AG08396 (cell line): ENCODE measurements around the gene PIK3R6.
"Not testable (repeated sequence)": the region's sequence is repeated elsewhere in the genome, so short reads cannot be mapped to it uniquely, and the experiment has no call there.

Source experiments
- DNase-seq: peaks from one replicate; pipeline ENCODE4 v3.0.0; 2012; ENCODE audit warnings: low spot score, mixed read lengths

Gene PIK3R6

DNA sequence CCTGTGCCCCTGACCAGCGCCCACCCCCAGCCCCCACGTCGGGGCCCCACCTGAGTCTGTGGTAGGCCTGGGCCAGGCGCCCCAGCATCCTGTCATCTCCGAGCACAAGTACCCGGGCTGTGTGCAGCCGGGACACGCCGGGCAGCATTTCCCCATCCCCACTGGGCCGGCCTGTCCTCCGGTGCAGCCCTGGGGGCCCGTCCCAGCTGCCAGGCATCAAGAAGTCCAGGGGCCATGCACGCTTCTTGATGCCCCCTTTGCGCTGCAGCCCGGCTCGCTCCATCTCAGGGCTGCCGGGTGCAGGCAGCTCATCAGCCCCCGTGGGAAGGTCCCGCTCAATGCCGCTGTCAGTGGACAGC, 39.0 kb downstream of the PIK3R6 start:
- DNase-seq, result no peak

GRCh38 chr17:8826808-8827435, 40.6 kb downstream of the PIK3R6 start:
- DNase-seq, result no peak

- DNase-seq, result no peak
Measured at GRCh38 chr17:8825802-8826201, 41.7 kb downstream of the PIK3R6 start.

- DNase-seq, result no peak
Measured at GRCh38 chr17:8823279-8823678, 44.2 kb downstream of the PIK3R6 start.

DNA sequence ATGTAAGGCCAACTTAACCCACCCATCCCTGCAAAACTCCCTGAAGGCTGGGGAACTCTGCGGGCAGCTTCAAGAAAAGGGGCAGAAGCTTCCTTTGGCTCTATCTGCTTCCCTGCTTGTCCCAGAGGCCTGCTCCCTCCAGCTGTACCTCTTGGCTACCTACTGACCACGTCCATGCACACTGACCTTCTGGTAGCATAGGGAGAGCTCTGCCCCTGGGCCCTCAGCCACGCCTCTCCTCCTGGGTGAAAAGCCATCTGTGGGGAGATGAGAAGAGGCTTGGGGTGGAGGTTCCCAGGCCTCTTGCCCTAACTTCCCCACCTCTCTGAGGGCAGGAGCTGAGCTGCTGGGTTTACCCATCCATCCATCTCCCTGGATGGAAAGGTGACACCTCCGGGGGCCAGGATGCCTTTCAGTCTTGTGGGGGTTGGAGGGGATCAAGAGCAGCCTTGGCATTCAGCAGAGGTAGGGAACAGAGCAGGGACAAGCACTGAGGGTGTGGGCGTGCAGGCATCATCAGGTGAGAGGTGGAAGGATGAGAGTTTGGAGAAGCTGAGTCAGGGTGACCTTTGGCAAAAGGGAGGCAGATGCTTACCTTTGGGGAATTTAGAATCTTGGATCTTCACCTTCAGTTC, 45.0 kb downstream of the PIK3R6 start:
- no peak for DNase-seq

- no peak for DNase-seq
Measured at GRCh38 chr17:8821446-8822105, 45.9 kb downstream of the PIK3R6 start.

- no peak for DNase-seq
Measured at GRCh38 chr17:8820311-8821010, 47.0 kb downstream of the PIK3R6 start.

GRCh38 chr17:8818654-8819330, 48.7 kb downstream of the PIK3R6 start:
- no peak for DNase-seq

- no peak for DNase-seq
Measured at GRCh38 chr17:8818047-8818446, 49.4 kb downstream of the PIK3R6 start.

- DNase-seq, result no peak
Measured at GRCh38 chr17:8806926-8807550, 60.4 kb downstream of the PIK3R6 start.

DNA sequence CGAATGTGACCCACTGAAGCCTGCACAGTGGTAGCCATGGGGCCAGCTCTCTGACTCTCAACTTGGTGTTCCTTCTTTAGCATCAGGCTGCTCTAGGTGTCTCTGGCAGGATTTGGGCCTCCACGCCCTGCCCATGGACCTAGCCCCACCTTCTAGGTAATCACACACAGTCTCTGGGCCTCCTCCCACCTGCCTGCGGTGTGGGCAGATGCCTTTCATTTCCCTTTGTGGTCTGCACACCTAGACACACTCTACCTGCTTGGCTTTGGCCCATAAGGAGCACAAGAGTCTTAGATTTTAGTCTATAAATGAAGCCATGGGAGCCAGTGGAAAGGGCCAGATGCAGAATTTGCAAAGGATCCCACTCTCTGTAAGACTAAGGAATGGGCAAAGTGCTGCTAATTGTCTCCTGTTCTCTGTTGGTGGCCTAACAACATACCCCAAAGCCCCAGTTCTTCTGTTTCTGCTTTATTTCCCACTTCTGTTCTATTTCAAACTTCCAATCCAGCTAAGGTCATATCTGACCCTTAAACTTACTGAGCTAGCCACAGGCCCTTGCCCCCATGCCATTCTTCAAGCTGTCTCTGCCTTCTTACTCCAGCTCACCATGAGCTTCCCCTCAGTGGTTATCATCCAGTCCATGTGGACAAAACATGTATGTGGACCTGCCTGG, 61.1 kb downstream of the PIK3R6 start:
- DNase-seq, result no peak

- DNase-seq, result not testable (repeated sequence)
Measured at GRCh38 chr17:8805396-8805795, 62.1 kb downstream of the PIK3R6 start.

- no peak for DNase-seq
Measured at GRCh38 chr17:8803531-8804420, 63.7 kb downstream of the PIK3R6 start.

- no peak for DNase-seq
Measured at GRCh38 chr17:8801135-8801840, 66.2 kb downstream of the PIK3R6 start.

- DNase-seq, result no peak
Measured at GRCh38 chr17:8800656-8801055, 66.8 kb downstream of the PIK3R6 start.

- DNase-seq, result no peak
Measured at GRCh38 chr17:8799570-8800212, 67.8 kb downstream of the PIK3R6 start.

DNA sequence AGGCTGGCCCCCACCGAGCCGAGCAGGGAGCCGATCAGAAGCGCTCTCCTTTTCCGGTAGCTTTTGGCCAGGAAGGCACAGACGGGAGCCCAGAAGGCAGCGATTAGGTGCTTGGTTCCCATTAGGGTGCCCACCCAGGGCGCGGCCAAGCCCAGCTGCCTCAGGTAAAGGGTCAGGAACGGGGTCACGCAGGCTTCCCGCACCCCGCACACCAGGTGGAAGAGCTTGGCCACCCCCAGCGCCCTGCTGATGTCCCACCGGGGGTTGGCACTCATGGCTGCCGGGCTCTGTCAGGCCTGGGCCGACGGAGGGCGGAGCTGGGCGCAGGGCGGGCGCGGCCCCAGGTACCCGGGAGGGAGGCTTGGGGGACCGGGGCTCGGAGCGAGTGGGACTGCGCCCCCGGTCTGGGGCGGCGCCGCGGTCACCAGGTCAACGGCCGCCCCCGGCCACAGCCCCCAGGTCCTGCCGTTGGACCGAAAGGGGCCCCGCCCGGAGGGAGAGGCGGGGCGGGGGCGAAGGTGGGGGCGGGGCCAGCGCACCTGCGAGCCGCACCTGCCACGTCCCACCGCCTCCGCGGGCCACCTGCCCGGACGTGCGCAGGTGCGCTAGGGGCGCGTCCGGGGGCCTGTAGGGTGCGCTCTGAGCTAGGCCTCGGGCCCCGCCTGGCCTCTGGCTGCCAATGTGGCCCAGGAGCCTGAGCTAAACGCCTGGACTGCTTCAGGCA, 68.5 kb downstream of the PIK3R6 start, which contains the start of gene MFSD6L:
TSS of gene MFSD6L (minus strand) at position 520 of the 724 bp plus-strand sequence. CDS start at position 275, 245 bp downstream.
- no peak for DNase-seq

GRCh38 chr17:8798176-8798845, 69.2 kb downstream of the PIK3R6 start:
- no peak for DNase-seq
